GM12891 (cell line): Measurements from ENCODE around the gene GSTA5.
"Not testable (repeated sequence)": the region's sequence is repeated elsewhere in the genome, so short reads cannot be mapped to it uniquely, and the experiment has no call there.

Source experiments
- DNase-seq: peaks from one replicate; pipeline ENCODE4 v3.0.0; 2011; ENCODE audit warnings: low spot score; ENCODE audit not compliant: insufficient read length
- FAIRE-seq: peaks from 2 replicates; lab custom pipeline; 2011; peaks lifted over from hg19 to GRCh38; lab: Jason Lieb, UNC
- PAX5 ChIP-seq: IDR thresholded peaks from 2 replicates; pipeline ENCODE4 v1.6.1; 2011; ENCODE audit warnings: low read length, moderate library complexity, mild to moderate bottlenecking; ENCODE audit not compliant: insufficient read depth, severe bottlenecking
- POLR2A ChIP-seq: IDR thresholded peaks from 2 replicates; pipeline ENCODE4 v1.6.1; 2011; ENCODE audit warnings: low read depth, low read length, control low read depth
- POLR2AphosphoS5 ChIP-seq: IDR thresholded peaks from 2 replicates; pipeline ENCODE4 v1.6.1; 2011; ENCODE audit warnings: low read depth, low read length, control low read depth
- POU2F2 ChIP-seq: IDR thresholded peaks from 2 replicates; pipeline ENCODE4 v1.6.1; 2011; ENCODE audit warnings: low read depth, mild to moderate bottlenecking, control low read depth, low read length, moderate library complexity
- SPI1 ChIP-seq: IDR thresholded peaks from 2 replicates; pipeline ENCODE4 v1.6.1; 2011; ENCODE audit warnings: low read depth, low read length, control low read depth
- TAF1 ChIP-seq: IDR thresholded peaks from 2 replicates; pipeline ENCODE4 v1.6.1; 2011; ENCODE audit warnings: low read depth, low read length, control low read depth

Gene GSTA5

DNA sequence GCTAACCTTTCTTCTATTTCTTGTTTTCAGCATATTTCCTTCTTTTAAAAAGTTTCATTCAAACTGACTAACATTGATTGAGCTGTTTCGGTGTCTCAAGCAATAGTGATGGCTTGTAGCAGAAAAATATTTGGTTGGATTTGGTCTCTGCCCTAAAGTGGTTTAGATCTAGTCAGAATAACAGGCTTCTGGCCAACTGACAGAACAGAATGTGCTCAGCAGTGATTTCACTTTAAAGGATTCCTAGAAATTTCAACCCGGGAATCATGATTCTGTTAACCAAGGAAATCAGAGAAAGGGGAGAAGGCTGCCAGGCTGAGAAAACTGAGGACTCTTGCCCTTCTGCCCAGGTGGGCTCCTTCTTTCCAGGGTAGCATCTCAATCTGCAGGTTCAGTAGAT, 20.4 kb downstream of the GSTA5 start:
- DNase-seq (no peak), FAIRE-seq (no peak)
- no peak for TF ChIP-seq POU2F2
- no peak for TF ChIP-seq PAX5

DNA sequence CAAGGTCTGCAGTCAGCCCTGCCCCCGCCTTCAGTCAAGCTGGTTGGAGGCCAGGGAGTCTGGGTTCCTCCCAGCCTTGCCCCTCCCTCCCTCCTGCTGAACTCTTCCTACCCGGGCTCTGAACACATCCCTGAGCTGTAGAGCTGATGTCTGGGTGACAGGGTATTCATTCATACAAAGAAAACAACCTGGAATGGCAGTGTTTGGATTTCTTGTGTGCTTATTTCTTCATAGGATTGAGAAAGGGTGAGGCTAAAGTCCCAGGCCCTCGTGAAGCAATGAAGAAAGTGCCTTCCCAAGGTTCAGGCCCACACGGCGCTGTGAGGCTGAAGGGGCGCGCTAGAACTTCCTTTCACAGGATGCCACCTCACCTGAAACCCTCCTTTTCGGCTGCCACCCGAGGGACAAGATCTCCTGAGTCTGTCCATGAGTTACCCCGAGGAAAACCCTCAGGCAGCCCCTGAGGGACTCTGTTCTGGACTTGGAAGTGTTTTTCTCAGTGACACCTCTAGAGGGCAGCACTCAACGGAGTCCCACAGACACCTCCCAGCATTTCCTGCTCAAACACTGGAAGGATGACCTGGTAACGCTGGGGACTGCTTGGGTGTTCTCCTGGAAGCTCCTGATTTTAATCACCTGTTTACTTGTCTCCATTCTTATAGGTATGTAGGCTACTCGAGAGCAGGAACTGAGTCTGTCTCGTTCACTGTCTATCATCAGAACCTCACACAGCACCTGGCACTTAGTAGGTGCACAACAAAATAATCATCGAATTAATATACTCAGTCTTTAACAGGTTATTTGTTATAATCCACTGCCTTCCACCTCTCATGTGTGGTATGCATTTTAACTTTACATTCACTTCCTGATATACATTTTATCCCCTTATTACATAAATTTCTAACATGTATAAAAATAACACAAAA, 25.2 kb downstream of the GSTA5 start:
- peak; percentile 28 for FAIRE-seq
- peak; percentile 37 for DNase-seq

GRCh38 chr6:52814545-52814944, 26.1 kb downstream of the GSTA5 start:
- not testable (repeated sequence) for FAIRE-seq, DNase-seq

More for the DNA sequence above, 25.2 kb downstream of the GSTA5 start:
- TF ChIP-seq POU2F2 (no peak), PAX5 (no peak), POLR2AphosphoS5 (no peak), POLR2A (no peak)

- not testable (repeated sequence) for DNase-seq
Observed at GRCh38 chr6:52809777-52810176, 30.8 kb downstream of the GSTA5 start.

GRCh38 chr6:52808660-52809059, 32.0 kb downstream of the GSTA5 start:
- TF ChIP-seq TAF1 (no peak), POLR2A (no peak), PAX5 (no peak), POU2F2 (no peak), POLR2AphosphoS5 (no peak), SPI1 (no peak)
- FAIRE-seq, result no peak
- DNase-seq, result no peak

More at GRCh38 chr6:52809777-52810176, 30.8 kb downstream of the GSTA5 start:
- FAIRE-seq, result not testable (repeated sequence)

GRCh38 chr6:52803668-52804255, 36.9 kb downstream of the GSTA5 start, which contains the start of gene GSTA1:
Gene GSTA1, minus strand, starts transcription at chr6:52803816. Its CDS starts 4,549 bp downstream, at chr6:52799267.
- DNase-seq, FAIRE-seq: not testable (repeated sequence)

DNA sequence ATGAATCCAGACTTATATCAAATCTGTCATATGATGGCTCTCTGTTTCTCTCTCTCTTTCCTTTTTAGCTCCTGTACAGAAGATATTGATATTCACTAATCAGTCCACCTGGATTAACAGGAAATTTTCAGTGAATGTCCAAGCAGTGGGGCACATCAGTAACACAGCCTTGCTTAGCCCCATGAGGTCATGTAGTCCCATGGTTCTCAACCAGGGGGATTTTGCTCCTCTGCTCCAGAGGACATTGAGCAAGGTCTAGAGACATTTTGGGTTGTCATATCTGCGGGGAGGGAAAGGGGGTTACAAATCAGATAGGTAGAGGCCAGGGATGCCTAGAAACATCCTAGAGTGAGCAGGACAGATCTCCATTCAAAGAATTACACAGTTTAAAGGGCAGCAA, 37.8 kb downstream of the GSTA5 start:
- FAIRE-seq, result no peak
- no peak for DNase-seq
- TF ChIP-seq POLR2AphosphoS5, result no peak
- no peak for TF ChIP-seq TAF1

- no peak for DNase-seq
- FAIRE-seq, result no peak
- TF ChIP-seq PAX5 (no peak), POLR2A (no peak), SPI1 (no peak), POU2F2 (no peak), TAF1 (no peak), POLR2AphosphoS5 (no peak)
Observed at GRCh38 chr6:52801188-52801841, 39.3 kb downstream of the GSTA5 start.

DNA sequence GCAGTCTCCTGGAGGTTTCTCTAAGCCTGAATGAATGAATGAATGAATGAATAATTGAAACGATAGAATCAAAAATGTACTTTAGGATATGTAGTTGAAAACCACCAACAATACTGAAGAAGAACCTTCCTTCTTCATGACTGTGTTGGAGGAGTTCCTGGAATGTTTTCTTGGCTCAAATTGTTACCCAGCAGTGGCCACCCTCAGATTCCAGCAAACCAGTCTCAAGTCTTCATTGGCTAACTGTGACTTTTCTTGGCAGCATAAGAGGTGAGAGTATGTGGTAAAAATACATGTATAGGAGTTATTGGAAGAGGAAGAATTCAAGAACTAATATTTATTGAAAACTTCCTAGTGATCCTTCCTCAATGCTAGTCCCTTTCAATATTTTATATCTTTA, 41.3 kb downstream of the GSTA5 start:
- FAIRE-seq, DNase-seq: not testable (repeated sequence)

- not testable (repeated sequence) for FAIRE-seq, DNase-seq
Observed at GRCh38 chr6:52794366-52794765, 46.2 kb downstream of the GSTA5 start.

- DNase-seq (no peak), FAIRE-seq (no peak)
- no peak for TF ChIP-seq TAF1
- no peak for TF ChIP-seq POLR2A
- TF ChIP-seq SPI1, result no peak
- TF ChIP-seq POLR2AphosphoS5, result no peak
- no peak for TF ChIP-seq PAX5
- no peak for TF ChIP-seq POU2F2
Observed at GRCh38 chr6:52790861-52791260, 49.8 kb downstream of the GSTA5 start.

DNA sequence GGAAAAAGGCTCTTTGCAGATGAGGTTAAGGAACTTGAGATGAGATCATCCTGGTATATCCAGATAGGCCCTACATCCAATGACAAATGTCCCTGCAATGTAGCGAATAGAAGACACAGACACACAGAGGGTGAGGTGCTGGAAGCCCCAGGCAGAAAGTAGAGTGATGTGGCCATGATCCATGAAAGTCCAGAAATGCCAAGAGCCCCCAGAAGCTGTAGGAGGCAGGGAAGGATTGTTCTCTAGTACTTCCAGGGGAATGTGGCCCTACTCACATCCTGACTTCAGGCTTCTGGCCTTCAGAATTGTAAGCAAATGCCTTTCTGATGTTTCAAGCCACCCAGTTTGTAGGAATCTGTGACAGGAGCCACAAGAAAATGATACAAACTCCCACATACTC, 51.0 kb downstream of the GSTA5 start:
- not testable (repeated sequence) for FAIRE-seq, DNase-seq
